IPS-NIHi7 (cell line): ENCODE results near the gene FES.
"Not testable (repeated sequence)": the region's sequence is repeated elsewhere in the genome, so short reads cannot be mapped to it uniquely, and the experiment has no call there.

ENCODE experiments used
- DNase-seq: peaks from one replicate; pipeline ENCODE4 v3.0.0; 2012; ENCODE audit warnings: mixed read lengths; ENCODE audit errors: extremely low spot score

FES gene

GRCh38 chr15:90883976-90884718, at the start of gene FES:
Gene FES (plus strand): TSS chr15:90884504. CDS start chr15:90885046, 542 bp downstream.
- peak; percentile 73 for DNase-seq

- DNase-seq: no peak
Measured at GRCh38 chr15:90834626-90835025, 49.7 kb upstream of the FES start.

- DNase-seq: no peak
Measured at GRCh38 chr15:90836296-90836871, 47.9 kb upstream of the FES start.

GRCh38 chr15:90837094-90837493, 47.2 kb upstream of the FES start:
- no peak for DNase-seq

- DNase-seq: no peak
Measured at GRCh38 chr15:90838139-90838538, 46.2 kb upstream of the FES start.

- no peak for DNase-seq
Measured at GRCh38 chr15:90838544-90838943, 45.8 kb upstream of the FES start.

- DNase-seq: peak; percentile 84
Measured at GRCh38 chr15:90839187-90840071, 44.9 kb upstream of the FES start.

- DNase-seq: no peak
Measured at GRCh38 chr15:90840157-90840855, 44.0 kb upstream of the FES start.

- DNase-seq: no peak
Measured at GRCh38 chr15:90840954-90841353, 43.4 kb upstream of the FES start.

- no peak for DNase-seq
Measured at GRCh38 chr15:90844696-90845095, 39.6 kb upstream of the FES start.

- no peak for DNase-seq
Measured at GRCh38 chr15:90845201-90845949, 38.9 kb upstream of the FES start.

GRCh38 chr15:90849424-90849823, 34.9 kb upstream of the FES start:
- DNase-seq: not testable (repeated sequence)

- DNase-seq: no peak
Measured at GRCh38 chr15:90851114-90851513, 33.2 kb upstream of the FES start.

- no peak for DNase-seq
Measured at GRCh38 chr15:90851940-90852339, 32.4 kb upstream of the FES start.

GRCh38 chr15:90855139-90855538, 29.2 kb upstream of the FES start:
- no peak for DNase-seq

GRCh38 chr15:90857337-90857736, 27.0 kb upstream of the FES start:
- no peak for DNase-seq

- DNase-seq: no peak
Measured at GRCh38 chr15:90857883-90858443, 26.3 kb upstream of the FES start.

- peak; percentile 66 for DNase-seq
Measured at GRCh38 chr15:90859234-90860131, 24.8 kb upstream of the FES start.

- no peak for DNase-seq
Measured at GRCh38 chr15:90860450-90860849, 23.9 kb upstream of the FES start.
